Right lobe of liver (tissue), 4 donors: ENCODE data around the gene AKAP13.

Experiments
- POLR2A ChIP-seq: fragments of 450-650 bp; IDR thresholded peaks from one replicate; pipeline ENCODE4 v1.6.1; 2017; ENCODE audit warnings: antibody characterized with exemption, mild to moderate bottlenecking
- TF ChIP-seq, protein P1 (sequence below), 4 donors: fragments of 200-600 bp in 3 of 4; fragments of 450-650 bp in 1 of 4; IDR thresholded peaks; one replicate each; pipeline versions ENCODE4 v1.5.1 to v1.8.0; 2016 to 2022; ENCODE audit warnings: antibody characterized with exemption in 4 of 4, mild to moderate bottlenecking in 2 of 4
- donor health status: DM: no; HTN: no; CAD: no.
- donor health status: DM: no; HTN: no; CAD: no.
- donor health status: DM: no; HTN: yes; CAD: no.

DNA sequence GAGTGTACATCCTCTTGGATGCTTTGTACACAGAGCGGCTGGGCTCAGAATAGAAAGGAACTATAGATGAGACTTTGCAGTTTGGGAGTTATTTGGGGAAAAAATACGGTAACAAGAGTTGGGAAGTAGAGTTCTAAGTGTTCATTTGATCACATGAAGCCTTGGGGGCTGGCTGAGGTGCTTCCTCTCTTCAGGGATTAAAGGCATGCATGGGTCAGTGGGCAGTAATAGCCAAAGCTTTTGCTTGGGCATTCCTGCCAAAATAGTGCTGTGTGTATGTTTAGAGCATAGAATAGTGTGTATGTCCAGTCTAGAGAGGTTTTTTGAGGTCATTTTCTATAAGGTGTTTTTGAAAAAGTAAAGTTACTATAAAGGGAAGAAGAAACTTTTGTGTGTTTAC lies 12.8 kb downstream of the AKAP13 start:
- TF ChIP-seq, protein P1, sequence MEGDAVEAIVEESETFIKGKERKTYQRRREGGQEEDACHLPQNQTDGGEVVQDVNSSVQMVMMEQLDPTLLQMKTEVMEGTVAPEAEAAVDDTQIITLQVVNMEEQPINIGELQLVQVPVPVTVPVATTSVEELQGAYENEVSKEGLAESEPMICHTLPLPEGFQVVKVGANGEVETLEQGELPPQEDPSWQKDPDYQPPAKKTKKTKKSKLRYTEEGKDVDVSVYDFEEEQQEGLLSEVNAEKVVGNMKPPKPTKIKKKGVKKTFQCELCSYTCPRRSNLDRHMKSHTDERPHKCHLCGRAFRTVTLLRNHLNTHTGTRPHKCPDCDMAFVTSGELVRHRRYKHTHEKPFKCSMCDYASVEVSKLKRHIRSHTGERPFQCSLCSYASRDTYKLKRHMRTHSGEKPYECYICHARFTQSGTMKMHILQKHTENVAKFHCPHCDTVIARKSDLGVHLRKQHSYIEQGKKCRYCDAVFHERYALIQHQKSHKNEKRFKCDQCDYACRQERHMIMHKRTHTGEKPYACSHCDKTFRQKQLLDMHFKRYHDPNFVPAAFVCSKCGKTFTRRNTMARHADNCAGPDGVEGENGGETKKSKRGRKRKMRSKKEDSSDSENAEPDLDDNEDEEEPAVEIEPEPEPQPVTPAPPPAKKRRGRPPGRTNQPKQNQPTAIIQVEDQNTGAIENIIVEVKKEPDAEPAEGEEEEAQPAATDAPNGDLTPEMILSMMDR (IDR thresholded peaks at IDR 0.05) = no peak
- TF ChIP-seq POLR2A = no peak
